HepG2 (cell line): ENCODE results near the gene TMEM14B. TPM values are rescaled to one million over a fixed set of nuclear protein-coding genes. Genes with fewer than 3 reads are reported as not detected.

Source experiments
- ATF6 ChIP-seq: sonication (generic); formaldehyde crosslinking; conservative IDR thresholded peaks from 2 replicates; pipeline ENCODE4 v1.4.0; 2020; ENCODE audit warnings: missing genetic modification reagents
- KDM4B ChIP-seq: sonication (generic); formaldehyde crosslinking; IDR thresholded peaks from 2 replicates; pipeline ENCODE4 v1.4.0; 2020; ENCODE audit warnings: missing genetic modification reagents
- NCOA5 ChIP-seq: sonication (generic); formaldehyde crosslinking; IDR thresholded peaks from 2 replicates; pipeline ENCODE4 v1.4.0; 2020; ENCODE audit warnings: missing genetic modification reagents
- POLR2AphosphoS2 ChIP-seq: IDR thresholded peaks from 2 replicates; pipeline ENCODE4 v1.6.1; 2011; ENCODE audit warnings: low read depth, low read length, improper control_type of control experiment
- SMAD3 ChIP-seq: sonication (generic); formaldehyde crosslinking; IDR thresholded peaks from 2 replicates; pipeline ENCODE4 v1.4.0; 2020; ENCODE audit warnings: missing genetic modification reagents
- SOX6 ChIP-seq, 2 experiments: fragments of 450-650 bp in 1 of 2; sonication (generic) in 1 of 2; formaldehyde crosslinking in 1 of 2; IDR thresholded peaks; 2 replicates each; pipeline versions ENCODE4 v1.4.0 to v1.6.1; 2017 to 2020; ENCODE audit warnings: antibody characterized with exemption in 1 of 2, mild to moderate bottlenecking in 1 of 2, missing genetic modification reagents in 1 of 2
- TRIM24 ChIP-seq: sonication (generic); formaldehyde crosslinking; IDR thresholded peaks from 2 replicates; pipeline ENCODE4 v1.8.0; 2022; ENCODE audit warnings: mild to moderate bottlenecking, missing genetic modification reagents
- ZHX2 ChIP-seq, 2 experiments: sonication (generic) in 1 of 2; formaldehyde crosslinking in 1 of 2; IDR thresholded peaks; 2 replicates each; pipeline versions ENCODE4 v1.6.1 to v1.9.0; 2014 to 2022; ENCODE audit warnings: antibody characterized with exemption in 1 of 2, borderline replicate concordance in 1 of 2, inconsistent platforms in 1 of 2, low read depth in 1 of 2, missing genetic modification reagents in 1 of 2
- ZNF75D ChIP-seq: sonication (generic); formaldehyde crosslinking; IDR thresholded peaks from 2 replicates; pipeline ENCODE4 v1.8.1; 2023; ENCODE audit warnings: missing genetic modification reagents, mild to moderate bottlenecking, borderline replicate concordance
- polyA plus RNA-seq, 8 experiments: library from polyadenylated mRNA; depleted of rRNA in 3 of 8; stranded (reverse) in 7 of 8; unstranded in 1 of 8; fragments of >200 nt; fragmentation: Illumina TruSeq in 4 of 8; extraction: Trizol in 4 of 8; gene quantifications; 2 replicates each; pipeline versions ENCODE4 v1.2.1 to v1.2.3, GENCODE V29; 2011 to 2016; ENCODE audit warnings: low read depth in 4 of 8, missing spikeins in 1 of 8, mixed read lengths in 1 of 8; ENCODE audit not compliant: insufficient read depth in 1 of 8
- total RNA-seq, 5 experiments: library from RNA; depleted of rRNA; stranded (reverse); fragments of >200 nt; fragmentation: Illumina TruSeq; extraction: Trizol; gene quantifications; 2 replicates each; pipeline ENCODE4 v1.2.3, GENCODE V29; 2016; ENCODE audit warnings: low read depth in 1 of 5
- TF ChIP-seq, protein P1 (sequence below), 2 experiments: fragments of 450-650 bp in 1 of 2; sonication (generic) in 1 of 2; formaldehyde crosslinking in 1 of 2; IDR thresholded peaks; 2 replicates each; pipeline versions ENCODE4 v1.6.1 to v1.8.0; 2016 to 2022; ENCODE audit warnings: antibody characterized with exemption in 1 of 2, mild to moderate bottlenecking in 1 of 2, missing genetic modification reagents in 1 of 2

The TMEM14B gene
- total and polyA plus RNA-seq, 2 of the 13 experiments (the other 11 are each of a cell fraction or from before 2014, with no cell fraction given), result 133 to 200 TPM

DNA sequence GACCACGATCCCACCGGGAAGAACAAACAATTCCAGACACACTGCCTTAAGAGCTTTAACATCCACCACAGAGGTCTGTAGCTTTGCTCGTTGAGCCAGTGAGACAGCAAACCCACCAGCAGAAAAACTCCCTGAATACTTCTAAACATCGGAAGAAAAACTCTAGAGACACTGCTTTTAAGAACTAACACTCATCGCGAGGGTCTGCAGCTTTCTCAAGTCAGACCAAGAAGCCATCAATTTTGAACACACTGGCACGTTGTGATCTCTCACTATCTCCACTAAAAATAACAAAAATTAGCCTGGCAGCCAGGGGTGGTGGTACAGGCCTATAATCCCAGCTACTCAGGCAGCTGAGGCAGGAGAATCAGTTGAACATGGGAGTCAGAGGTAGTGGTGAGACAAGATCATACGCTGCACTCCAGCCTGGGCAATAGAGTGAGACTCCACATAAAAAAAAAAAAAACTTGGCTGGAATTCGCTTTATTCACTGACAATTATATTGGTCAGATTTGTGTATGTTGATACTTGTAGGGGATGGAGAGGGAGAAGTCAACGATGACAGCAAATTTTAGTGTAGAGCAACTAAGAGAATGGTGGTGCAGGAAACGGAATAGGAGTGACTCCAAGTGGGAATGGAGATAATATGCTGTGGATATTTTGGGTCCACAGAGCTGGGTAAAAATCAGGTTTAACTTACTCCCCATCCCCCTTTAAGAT, 25.6 kb upstream of the TMEM14B start (continued):
- TF ChIP-seq, protein P1, sequence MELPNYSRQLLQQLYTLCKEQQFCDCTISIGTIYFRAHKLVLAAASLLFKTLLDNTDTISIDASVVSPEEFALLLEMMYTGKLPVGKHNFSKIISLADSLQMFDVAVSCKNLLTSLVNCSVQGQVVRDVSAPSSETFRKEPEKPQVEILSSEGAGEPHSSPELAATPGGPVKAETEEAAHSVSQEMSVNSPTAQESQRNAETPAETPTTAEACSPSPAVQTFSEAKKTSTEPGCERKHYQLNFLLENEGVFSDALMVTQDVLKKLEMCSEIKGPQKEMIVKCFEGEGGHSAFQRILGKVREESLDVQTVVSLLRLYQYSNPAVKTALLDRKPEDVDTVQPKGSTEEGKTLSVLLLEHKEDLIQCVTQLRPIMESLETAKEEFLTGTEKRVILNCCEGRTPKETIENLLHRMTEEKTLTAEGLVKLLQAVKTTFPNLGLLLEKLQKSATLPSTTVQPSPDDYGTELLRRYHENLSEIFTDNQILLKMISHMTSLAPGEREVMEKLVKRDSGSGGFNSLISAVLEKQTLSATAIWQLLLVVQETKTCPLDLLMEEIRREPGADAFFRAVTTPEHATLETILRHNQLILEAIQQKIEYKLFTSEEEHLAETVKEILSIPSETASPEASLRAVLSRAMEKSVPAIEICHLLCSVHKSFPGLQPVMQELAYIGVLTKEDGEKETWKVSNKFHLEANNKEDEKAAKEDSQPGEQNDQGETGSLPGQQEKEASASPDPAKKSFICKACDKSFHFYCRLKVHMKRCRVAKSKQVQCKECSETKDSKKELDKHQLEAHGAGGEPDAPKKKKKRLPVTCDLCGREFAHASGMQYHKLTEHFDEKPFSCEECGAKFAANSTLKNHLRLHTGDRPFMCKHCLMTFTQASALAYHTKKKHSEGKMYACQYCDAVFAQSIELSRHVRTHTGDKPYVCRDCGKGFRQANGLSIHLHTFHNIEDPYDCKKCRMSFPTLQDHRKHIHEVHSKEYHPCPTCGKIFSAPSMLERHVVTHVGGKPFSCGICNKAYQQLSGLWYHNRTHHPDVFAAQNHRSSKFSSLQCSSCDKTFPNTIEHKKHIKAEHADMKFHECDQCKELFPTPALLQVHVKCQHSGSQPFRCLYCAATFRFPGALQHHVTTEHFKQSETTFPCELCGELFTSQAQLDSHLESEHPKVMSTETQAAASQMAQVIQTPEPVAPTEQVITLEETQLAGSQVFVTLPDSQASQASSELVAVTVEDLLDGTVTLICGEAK (IDR thresholded peaks at IDR 0.05), result no peak
- TF ChIP-seq, protein P1 (CRISPR knock-in tag; IDR thresholded peaks at IDR 0.05), result no peak
- no peak for TF ChIP-seq POLR2AphosphoS2
- no peak for TF ChIP-seq ZNF75D (CRISPR knock-in tag)
- no peak for TF ChIP-seq ATF6 (CRISPR knock-in tag)
- TF ChIP-seq KDM4B, result 0 out of 2 replicates have a peak, but pooled peaks have one; percentile 9
- TF ChIP-seq ZHX2 (IDR thresholded peaks at IDR 0.05; ENCODE audit: low read depth), result no peak
- TF ChIP-seq ZHX2 (CRISPR knock-in tag; IDR thresholded peaks at IDR 0.05; ENCODE audit: borderline replicate concordance), result no peak; the same call in 1 of the 2 replicates
- peak; percentile 75 for TF ChIP-seq NCOA5
- TF ChIP-seq SOX6 (IDR thresholded peaks at IDR 0.05), result no peak
- no peak for TF ChIP-seq SOX6 (CRISPR knock-in tag; IDR thresholded peaks at IDR 0.05)
- TF ChIP-seq SMAD3 (CRISPR knock-in tag), result no peak
- no peak for TF ChIP-seq TRIM24 (CRISPR knock-in tag)
